Endometrium (tissue), 2 donors: Measurements from ENCODE around the gene CCDC24.

ENCODE experiments used
- FAIRE-seq: peaks from 2 replicates; lab custom pipeline; 2012; peaks lifted over from hg19 to GRCh38; lab: Jason Lieb, UNC
- donor health status: control.
- donor health status: control.

Gene CCDC24

GRCh38 chr1:43999455-43999854 is 8.1 kb downstream of the CCDC24 start:
- no peak for FAIRE-seq

- no peak for FAIRE-seq
Measured at GRCh38 chr1:44000122-44000665, 8.8 kb downstream of the CCDC24 start.

- FAIRE-seq = no peak
Measured at GRCh38 chr1:44002165-44002564, 10.8 kb downstream of the CCDC24 start.

- no peak for FAIRE-seq
Measured at GRCh38 chr1:44002606-44003157, 11.3 kb downstream of the CCDC24 start.

GRCh38 chr1:44008259-44008658 is 16.9 kb downstream of the CCDC24 start:
- no peak for FAIRE-seq

- no peak for FAIRE-seq
Measured at GRCh38 chr1:44010935-44011471, 19.6 kb downstream of the CCDC24 start.

- no peak for FAIRE-seq
Measured at GRCh38 chr1:44012404-44012803, 21.0 kb downstream of the CCDC24 start.

GRCh38 chr1:44012941-44013609 is 21.7 kb downstream of the CCDC24 start:
- FAIRE-seq = no peak

- no peak for FAIRE-seq
Measured at GRCh38 chr1:44013949-44014348, 22.6 kb downstream of the CCDC24 start.

GRCh38 chr1:44014365-44015104 is 23.1 kb downstream of the CCDC24 start:
- no peak for FAIRE-seq

- FAIRE-seq = no peak
Measured at GRCh38 chr1:44015206-44015605, 23.8 kb downstream of the CCDC24 start.

- FAIRE-seq = no peak
Measured at GRCh38 chr1:44016041-44016889, 24.9 kb downstream of the CCDC24 start.

- no peak for FAIRE-seq
Measured at GRCh38 chr1:44016890-44017400, 25.5 kb downstream of the CCDC24 start.

- no peak for FAIRE-seq
Measured at GRCh38 chr1:44019466-44019948, 28.1 kb downstream of the CCDC24 start.

- no peak for FAIRE-seq
Measured at GRCh38 chr1:44020464-44020863, 29.1 kb downstream of the CCDC24 start.

GRCh38 chr1:44021156-44021555 is 29.8 kb downstream of the CCDC24 start:
- FAIRE-seq = no peak

GRCh38 chr1:44021581-44022321 is 30.4 kb downstream of the CCDC24 start:
- no peak for FAIRE-seq

GRCh38 chr1:44024031-44024902 is 32.9 kb downstream of the CCDC24 start:
- FAIRE-seq = no peak

GRCh38 chr1:44024903-44025525 is 33.6 kb downstream of the CCDC24 start:
- no peak for FAIRE-seq
